HG02840 (cell line): Measurements from ENCODE around the gene FBXW4.

ENCODE experiments used
- ATAC-seq: cut with Tn5 transposase; IDR thresholded peaks from one replicate; pipeline ENCODE4 v1.9.1; 2021; ENCODE audit warnings: mild to moderate bottlenecking, moderate library complexity, moderate number of reproducible peaks; ENCODE audit not compliant: unreplicated experiment, low FRiP score

Gene FBXW4

GRCh38 chr10:101704331-101704730, 9.4 kb upstream of the FBXW4 start:
- no peak for ATAC-seq

DNA sequence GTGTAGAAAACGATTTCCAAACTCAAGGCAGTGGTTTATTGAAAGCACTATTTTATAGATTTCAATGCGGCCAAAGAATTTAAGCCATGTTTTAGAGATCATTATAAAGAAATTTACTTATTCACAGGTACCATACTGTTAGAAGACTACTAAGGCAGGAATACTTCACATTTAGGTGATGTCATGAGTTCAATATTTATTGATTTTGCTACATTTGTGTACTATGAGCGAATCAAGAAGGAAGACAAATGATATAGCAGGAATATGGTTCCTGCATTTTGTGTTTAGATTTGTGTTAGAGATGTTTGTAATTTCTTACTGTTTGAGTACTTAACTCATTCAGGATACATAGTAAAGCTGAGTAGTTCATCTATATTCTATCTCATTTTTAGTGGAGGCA, 1.7 kb upstream of the FBXW4 start:
- ATAC-seq = no peak

DNA sequence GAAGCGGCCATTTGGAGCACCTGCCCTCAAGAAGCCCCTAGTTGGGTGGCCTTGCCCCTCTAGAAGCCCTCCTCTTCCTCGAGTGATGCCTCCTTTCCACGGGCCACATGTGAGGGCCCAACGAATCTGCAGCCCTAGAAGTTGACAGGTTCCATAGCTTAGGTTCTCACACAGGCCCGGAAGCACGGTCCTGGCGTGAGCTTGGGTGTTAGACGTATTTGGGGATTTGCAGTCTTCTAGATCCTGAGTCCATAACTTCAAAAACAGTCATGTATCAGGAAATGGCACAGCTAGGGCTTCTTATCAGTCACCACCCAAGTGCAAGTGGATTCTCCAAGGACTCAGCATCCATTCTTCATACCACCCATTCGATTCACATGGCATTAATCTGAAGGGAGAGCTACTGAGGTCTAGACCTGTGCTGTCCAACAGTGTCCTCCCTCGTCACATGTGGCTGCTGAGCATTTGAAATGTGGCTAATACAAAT, 477 bp upstream of the FBXW4 start:
- ATAC-seq = no peak

- ATAC-seq = peak; percentile 72
Measured at GRCh38 chr10:101693978-101694673, 844 bp downstream of the FBXW4 start.

DNA sequence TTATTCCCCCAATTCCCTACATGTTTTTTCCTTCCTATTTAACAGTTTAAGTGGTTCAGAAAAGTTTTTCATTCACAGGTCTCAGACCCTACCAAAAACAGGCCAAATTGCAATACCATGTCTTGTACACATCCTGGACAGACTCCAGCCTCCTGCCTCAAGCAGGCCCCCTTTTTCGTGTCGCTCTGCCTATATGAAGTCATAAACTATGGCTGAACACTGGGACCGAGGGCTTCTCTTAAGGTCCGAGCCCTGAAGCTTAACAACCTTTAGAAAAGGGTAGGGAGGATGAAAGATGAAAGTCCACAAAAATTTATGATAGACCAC, 1.4 kb downstream of the FBXW4 start:
- ATAC-seq = peak; percentile 20

DNA sequence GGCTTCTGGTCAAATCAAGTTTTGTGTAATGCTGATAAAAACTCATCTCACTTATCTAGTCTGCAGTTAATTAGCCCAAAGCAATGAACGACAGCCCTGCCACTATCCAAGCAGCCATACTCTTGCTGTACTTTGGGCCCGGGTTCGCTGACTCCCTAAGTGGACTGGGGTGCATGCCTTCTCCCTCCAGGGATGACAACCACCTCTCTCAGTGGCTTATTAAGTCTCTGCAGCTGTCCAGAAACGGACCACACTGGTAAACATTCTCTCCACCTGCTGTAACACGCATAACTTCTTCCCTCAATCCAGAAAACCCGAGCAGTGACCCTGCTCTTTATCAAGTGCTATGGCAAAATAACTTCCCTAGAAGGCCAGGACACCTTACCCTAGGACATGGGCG, 3.9 kb downstream of the FBXW4 start:
- no peak for ATAC-seq

- no peak for ATAC-seq
Measured at GRCh38 chr10:101690461-101690860, 4.5 kb downstream of the FBXW4 start.

DNA sequence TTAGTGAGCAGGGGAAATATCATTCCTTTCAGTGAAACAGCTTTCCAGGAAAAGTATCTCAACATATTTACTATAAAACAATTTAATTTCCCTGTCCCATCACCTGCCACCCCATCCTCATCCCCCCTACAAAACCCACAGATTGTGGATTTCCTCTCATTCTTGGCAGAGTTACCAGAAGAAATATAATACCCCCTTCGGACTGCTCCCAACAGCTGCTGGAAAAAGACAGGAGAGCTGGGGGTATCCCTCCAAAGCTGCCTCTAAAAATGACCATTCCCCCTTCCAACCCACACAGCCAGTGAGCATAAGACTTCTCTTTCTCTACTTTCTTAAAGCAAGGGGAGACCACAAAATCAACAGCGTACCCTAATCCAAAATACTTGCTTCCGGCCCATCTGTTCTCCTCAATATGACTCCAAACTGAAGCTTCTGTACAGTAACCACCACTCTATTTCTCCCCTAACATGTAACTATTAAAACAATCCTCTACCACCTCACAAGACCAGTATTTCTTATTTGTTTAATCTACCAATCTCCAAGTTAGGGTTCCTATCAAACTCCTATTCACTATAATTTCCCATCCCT, 7.8 kb downstream of the FBXW4 start:
- ATAC-seq = no peak

- no peak for ATAC-seq
Measured at GRCh38 chr10:101686133-101686925, 8.6 kb downstream of the FBXW4 start.

GRCh38 chr10:101684782-101685181, 10.2 kb downstream of the FBXW4 start:
- ATAC-seq = no peak

- ATAC-seq = no peak
Measured at GRCh38 chr10:101683276-101683675, 11.7 kb downstream of the FBXW4 start.

GRCh38 chr10:101682172-101682825, 12.7 kb downstream of the FBXW4 start:
- ATAC-seq = no peak

- no peak for ATAC-seq
Measured at GRCh38 chr10:101676565-101676964, 18.4 kb downstream of the FBXW4 start.

DNA sequence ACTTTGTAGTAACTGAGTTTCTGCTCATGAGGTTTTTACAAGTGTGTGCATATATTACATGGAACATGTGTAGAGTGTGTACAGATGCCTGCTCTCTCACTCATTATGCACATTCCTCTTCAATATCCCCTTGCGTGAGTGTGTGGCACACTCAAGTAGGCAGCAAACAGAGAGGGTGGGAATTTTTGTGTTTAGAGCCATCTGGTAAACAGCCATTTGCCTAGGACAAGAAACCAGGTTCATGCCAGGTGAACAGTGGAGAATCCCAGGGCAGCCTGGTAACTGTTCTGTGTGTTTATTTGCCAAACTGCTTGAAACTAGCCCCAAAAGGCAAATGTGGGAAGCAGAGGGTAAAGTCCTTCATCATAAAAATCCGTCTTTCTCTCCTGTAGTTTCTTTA, 19.9 kb downstream of the FBXW4 start:
- no peak for ATAC-seq

DNA sequence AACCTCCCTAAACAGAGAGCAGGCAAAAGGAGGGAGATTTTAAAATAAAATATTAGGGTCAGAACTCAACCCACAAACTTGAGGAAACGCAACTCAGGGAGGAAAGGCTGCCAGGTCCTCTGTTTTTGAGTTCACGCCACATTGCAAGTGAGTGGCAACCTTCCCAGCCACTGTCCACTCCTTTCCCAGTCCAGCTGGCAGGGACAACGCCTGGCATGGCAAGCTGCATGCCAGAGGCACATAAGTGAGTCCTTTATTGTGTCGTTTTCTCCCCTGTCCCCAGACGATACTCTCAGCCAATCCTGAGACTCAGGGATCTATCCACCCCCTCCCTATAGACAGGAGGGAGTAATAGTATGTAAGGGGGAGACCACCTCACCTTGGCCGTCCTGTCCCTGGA, 22.4 kb downstream of the FBXW4 start:
- ATAC-seq = no peak

GRCh38 chr10:101671453-101671852, 23.5 kb downstream of the FBXW4 start:
- ATAC-seq = no peak

- ATAC-seq = no peak
Measured at GRCh38 chr10:101670635-101671034, 24.3 kb downstream of the FBXW4 start.

DNA sequence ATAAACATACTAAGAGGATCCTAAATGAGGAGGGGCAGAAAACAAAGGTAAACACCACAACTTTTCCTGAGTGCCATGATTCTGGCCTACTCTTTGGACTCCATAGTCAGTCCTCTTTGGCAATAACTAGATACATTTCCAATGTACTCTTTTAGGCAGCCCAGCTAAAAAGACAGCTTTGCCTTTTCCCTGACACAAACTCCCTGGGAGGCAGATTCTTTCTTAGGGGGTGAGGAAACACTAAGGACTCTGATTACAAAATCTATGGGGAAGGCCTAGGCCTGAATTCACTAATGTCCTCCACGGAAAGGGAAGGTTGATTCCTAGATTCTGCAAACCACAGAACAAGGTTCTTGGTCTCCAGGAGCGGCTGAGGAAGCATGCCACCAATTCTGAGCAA, 25.8 kb downstream of the FBXW4 start:
- no peak for ATAC-seq

GRCh38 chr10:101668566-101668965, 26.4 kb downstream of the FBXW4 start:
- no peak for ATAC-seq

DNA sequence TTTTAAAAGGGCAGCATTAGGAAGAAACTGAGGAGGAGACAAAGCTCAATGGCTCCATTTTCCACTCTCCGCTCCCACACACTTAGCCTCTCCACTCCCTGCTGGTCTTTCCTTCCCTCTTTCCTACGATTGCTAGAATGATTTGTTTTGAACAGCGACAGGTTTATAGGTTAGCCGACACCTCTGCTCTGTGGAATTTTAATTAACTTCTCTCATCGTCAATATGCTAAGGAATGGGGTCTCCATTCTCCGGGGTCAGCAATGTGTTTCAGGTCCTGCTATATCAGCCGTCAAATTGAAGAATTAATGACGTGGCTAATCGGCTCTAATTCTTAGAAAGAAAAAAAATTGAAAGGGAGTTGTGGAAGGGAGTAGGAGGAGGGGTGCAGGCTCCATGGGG, 28.9 kb downstream of the FBXW4 start:
- ATAC-seq = no peak

- ATAC-seq = no peak
Measured at GRCh38 chr10:101663097-101663496, 31.9 kb downstream of the FBXW4 start.
